ENCODE results near the gene STX11.

Gene STX11

GRCh38 chr6:144104898-144105487 is 45.3 kb upstream of the STX11 start:
- Histone ChIP-seq H3K27ac (ENCODE audit: low read length) (no peak overlapping the region), H3K9me3 (ENCODE audit: insufficient read depth, low read length, severe bottlenecking) (no peaks in the 10 kb centered on the region), H3K36me3 (ENCODE audit: insufficient read depth, low read length) (no peaks in the 10 kb centered on the region), H3K4me1 (ENCODE audit: insufficient read depth, low read length) (no peaks in the 10 kb centered on the region), H2AFZ (ENCODE audit: low read depth, low read length) (no peak overlapping the region), H3K4me2 (ENCODE audit: insufficient read depth, low read length) (no peak overlapping the region), H4K20me1 (ENCODE audit: insufficient read depth, low read length) (no peaks in the 10 kb centered on the region), H3K4me3 (ENCODE audit: low read depth in 1 of 2, low read length in 2 of 2) (no peak overlapping the region), H3K79me2 (ENCODE audit: insufficient read depth, low read length) (no peaks in the 10 kb centered on the region), H3K27me3 (ENCODE audit: insufficient read depth, low read length, poor library complexity) (no peaks in the 10 kb centered on the region), H3K9ac (ENCODE audit: low read depth, low read length) (no peak overlapping the region)
- ATAC-seq (ENCODE audit: insufficient read depth, low read depth) (peak; percentile 98), DNase-seq (peak; percentile 40)
- TF ChIP-seq CTCF (IDR thresholded peaks at IDR 0.05; ENCODE audit: borderline replicate concordance, extremely low read depth, low read length, poor library complexity, severe bottlenecking): peak; percentile 78
- TF ChIP-seq EZH2 (IDR thresholded peaks at IDR 0.05; ENCODE audit: borderline replicate concordance, low read depth, low read length, severe bottlenecking): no peak

GRCh38 chr6:144106206-144106605 is 44.1 kb upstream of the STX11 start:
- Histone ChIP-seq H3K4me1 (ENCODE audit: insufficient read depth, low read length) (no peaks in the 10 kb centered on the region), H3K36me3 (ENCODE audit: insufficient read depth, low read length) (no peaks in the 10 kb centered on the region), H3K27ac (ENCODE audit: low read length) (no peak overlapping the region), H2AFZ (ENCODE audit: low read depth, low read length) (no peak overlapping the region), H3K4me2 (ENCODE audit: insufficient read depth, low read length) (no peak overlapping the region), H3K9ac (ENCODE audit: low read depth, low read length) (no peak overlapping the region), H3K9me3 (ENCODE audit: insufficient read depth, low read length, severe bottlenecking) (no peaks in the 10 kb centered on the region), H4K20me1 (ENCODE audit: insufficient read depth, low read length) (no peaks in the 10 kb centered on the region), H3K4me3 (ENCODE audit: low read depth in 1 of 2, low read length in 2 of 2) (no peak overlapping the region), H3K79me2 (ENCODE audit: insufficient read depth, low read length) (no peaks in the 10 kb centered on the region), H3K27me3 (ENCODE audit: insufficient read depth, low read length, poor library complexity) (no peaks in the 10 kb centered on the region)
- ATAC-seq (ENCODE audit: insufficient read depth, low read depth): no peak
- TF ChIP-seq CTCF (IDR thresholded peaks at IDR 0.05; ENCODE audit: borderline replicate concordance, extremely low read depth, low read length, poor library complexity, severe bottlenecking): no peak
- TF ChIP-seq EZH2 (IDR thresholded peaks at IDR 0.05; ENCODE audit: borderline replicate concordance, low read depth, low read length, severe bottlenecking): no peak
- no peak for DNase-seq

- no peaks in the 10 kb centered on the region for H4K20me1 ChIP-seq (ENCODE audit: insufficient read depth, low read length)
- TF ChIP-seq CTCF (IDR thresholded peaks at IDR 0.05; ENCODE audit: borderline replicate concordance, extremely low read depth, low read length, poor library complexity, severe bottlenecking) (no peak), EZH2 (IDR thresholded peaks at IDR 0.05; ENCODE audit: borderline replicate concordance, low read depth, low read length, severe bottlenecking) (no peak)
- H3K27me3 ChIP-seq (ENCODE audit: insufficient read depth, low read length, poor library complexity): no peaks in the 10 kb centered on the region
- H3K9ac ChIP-seq (ENCODE audit: low read depth, low read length): no peak overlapping the region
- DNase-seq (no peak), ATAC-seq (ENCODE audit: insufficient read depth, low read depth) (no peak)
- H3K79me2 ChIP-seq (ENCODE audit: insufficient read depth, low read length): no peaks in the 10 kb centered on the region
- no peak overlapping the region for H3K4me3 ChIP-seq (ENCODE audit: low read depth in 1 of 2, low read length in 2 of 2)
- no peak overlapping the region for H3K27ac ChIP-seq (ENCODE audit: low read length)
- no peaks in the 10 kb centered on the region for H3K4me1 ChIP-seq (ENCODE audit: insufficient read depth, low read length)
- no peaks in the 10 kb centered on the region for H3K9me3 ChIP-seq (ENCODE audit: insufficient read depth, low read length, severe bottlenecking)
- H3K36me3 ChIP-seq (ENCODE audit: insufficient read depth, low read length): no peaks in the 10 kb centered on the region
- H2AFZ ChIP-seq (ENCODE audit: low read depth, low read length): no peak overlapping the region
- H3K4me2 ChIP-seq (ENCODE audit: insufficient read depth, low read length): no peak overlapping the region
Observed at GRCh38 chr6:144110210-144110609, 40.1 kb upstream of the STX11 start.

All from DND-41 (cell line).